ENCODE data around the gene HBE1.

Gene HBE1

DNA sequence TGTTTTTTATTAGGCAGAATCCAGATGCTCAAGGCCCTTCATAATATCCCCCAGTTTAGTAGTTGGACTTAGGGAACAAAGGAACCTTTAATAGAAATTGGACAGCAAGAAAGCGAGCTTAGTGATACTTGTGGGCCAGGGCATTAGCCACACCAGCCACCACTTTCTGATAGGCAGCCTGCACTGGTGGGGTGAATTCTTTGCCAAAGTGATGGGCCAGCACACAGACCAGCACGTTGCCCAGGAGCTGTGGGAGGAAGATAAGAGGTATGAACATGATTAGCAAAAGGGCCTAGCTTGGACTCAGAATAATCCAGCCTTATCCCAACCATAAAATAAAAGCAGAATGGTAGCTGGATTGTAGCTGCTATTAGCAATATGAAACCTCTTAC is 44.3 kb downstream of the HBE1 start:
- Histone ChIP-seq H3K4me3 (ENCODE audit: severe bottlenecking) (no peak overlapping the region), H3K4me1 (ENCODE audit: insufficient read depth, poor library complexity, severe bottlenecking) (no peaks in the 10 kb centered on the region), H3K36me3 (ENCODE audit: low read depth) (no peaks in the 10 kb centered on the region), H3K27me3 (ENCODE audit: insufficient read depth, poor library complexity, severe bottlenecking) (no peaks in the 10 kb centered on the region), H3K9me3 (ENCODE audit: severe bottlenecking) (no peaks in the 10 kb centered on the region), H3K27ac (ENCODE audit: poor library complexity, severe bottlenecking) (no peak overlapping the region)
- no peak for ATAC-seq (ENCODE audit: low read depth)
- TF ChIP-seq, protein P1, sequence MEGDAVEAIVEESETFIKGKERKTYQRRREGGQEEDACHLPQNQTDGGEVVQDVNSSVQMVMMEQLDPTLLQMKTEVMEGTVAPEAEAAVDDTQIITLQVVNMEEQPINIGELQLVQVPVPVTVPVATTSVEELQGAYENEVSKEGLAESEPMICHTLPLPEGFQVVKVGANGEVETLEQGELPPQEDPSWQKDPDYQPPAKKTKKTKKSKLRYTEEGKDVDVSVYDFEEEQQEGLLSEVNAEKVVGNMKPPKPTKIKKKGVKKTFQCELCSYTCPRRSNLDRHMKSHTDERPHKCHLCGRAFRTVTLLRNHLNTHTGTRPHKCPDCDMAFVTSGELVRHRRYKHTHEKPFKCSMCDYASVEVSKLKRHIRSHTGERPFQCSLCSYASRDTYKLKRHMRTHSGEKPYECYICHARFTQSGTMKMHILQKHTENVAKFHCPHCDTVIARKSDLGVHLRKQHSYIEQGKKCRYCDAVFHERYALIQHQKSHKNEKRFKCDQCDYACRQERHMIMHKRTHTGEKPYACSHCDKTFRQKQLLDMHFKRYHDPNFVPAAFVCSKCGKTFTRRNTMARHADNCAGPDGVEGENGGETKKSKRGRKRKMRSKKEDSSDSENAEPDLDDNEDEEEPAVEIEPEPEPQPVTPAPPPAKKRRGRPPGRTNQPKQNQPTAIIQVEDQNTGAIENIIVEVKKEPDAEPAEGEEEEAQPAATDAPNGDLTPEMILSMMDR (IDR thresholded peaks at IDR 0.05; ENCODE audit: poor library complexity, severe bottlenecking): no peak
- no peak for DNase-seq (ENCODE audit: low spot score)

GRCh38 chr11:5224538-5225479 is 44.9 kb downstream of the HBE1 start:
- Histone ChIP-seq H3K4me1 (ENCODE audit: insufficient read depth, poor library complexity, severe bottlenecking) (no peaks in the 10 kb centered on the region), H3K27me3 (ENCODE audit: insufficient read depth, poor library complexity, severe bottlenecking) (no peaks in the 10 kb centered on the region), H3K36me3 (ENCODE audit: low read depth) (no peaks in the 10 kb centered on the region), H3K27ac (ENCODE audit: poor library complexity, severe bottlenecking) (no peak overlapping the region), H3K4me3 (ENCODE audit: severe bottlenecking) (no peak overlapping the region), H3K9me3 (ENCODE audit: severe bottlenecking) (no peaks in the 10 kb centered on the region)
- ATAC-seq (ENCODE audit: low read depth): no peak
- TF ChIP-seq, protein P1 (IDR thresholded peaks at IDR 0.05; ENCODE audit: poor library complexity, severe bottlenecking): no peak
- no peak for DNase-seq (ENCODE audit: low spot score)

GRCh38 chr11:5223686-5224085 is 46.1 kb downstream of the HBE1 start:
- no peak for ATAC-seq (ENCODE audit: low read depth)

GRCh38 chr11:5223146-5223545 is 46.6 kb downstream of the HBE1 start:
- TF ChIP-seq, protein P1 (IDR thresholded peaks at IDR 0.05; ENCODE audit: poor library complexity, severe bottlenecking): no peak
- H3K4me1 ChIP-seq (ENCODE audit: insufficient read depth, poor library complexity, severe bottlenecking): no peaks in the 10 kb centered on the region
- H3K36me3 ChIP-seq (ENCODE audit: low read depth): no peaks in the 10 kb centered on the region
- H3K27me3 ChIP-seq (ENCODE audit: insufficient read depth, poor library complexity, severe bottlenecking): no peaks in the 10 kb centered on the region
- no peak overlapping the region for H3K4me3 ChIP-seq (ENCODE audit: severe bottlenecking)
- no peaks in the 10 kb centered on the region for H3K9me3 ChIP-seq (ENCODE audit: severe bottlenecking)
- no peak overlapping the region for H3K27ac ChIP-seq (ENCODE audit: poor library complexity, severe bottlenecking)
- ATAC-seq (ENCODE audit: low read depth) (no peak), DNase-seq (ENCODE audit: low spot score) (no peak)

More at GRCh38 chr11:5223686-5224085, 46.1 kb downstream of the HBE1 start:
- no peak overlapping the region for H3K27ac ChIP-seq (ENCODE audit: poor library complexity, severe bottlenecking)
- no peak overlapping the region for H3K4me3 ChIP-seq (ENCODE audit: severe bottlenecking)
- no peaks in the 10 kb centered on the region for H3K9me3 ChIP-seq (ENCODE audit: severe bottlenecking)
- TF ChIP-seq, protein P1 (IDR thresholded peaks at IDR 0.05; ENCODE audit: poor library complexity, severe bottlenecking): no peak
- H3K36me3 ChIP-seq (ENCODE audit: low read depth): no peaks in the 10 kb centered on the region
- no peak for DNase-seq (ENCODE audit: low spot score)
- no peaks in the 10 kb centered on the region for H3K27me3 ChIP-seq (ENCODE audit: insufficient read depth, poor library complexity, severe bottlenecking)
- H3K4me1 ChIP-seq (ENCODE audit: insufficient read depth, poor library complexity, severe bottlenecking): no peaks in the 10 kb centered on the region
